Omental fat pad (tissue), 4 donors: ENCODE data around the gene NTM. TPM values are rescaled to one million over a fixed set of nuclear protein-coding genes. Genes with fewer than 3 reads are reported as not detected.

Experiments used
- ATAC-seq: fragments of 150-250 bp; one replicate; pipeline ENCODE4 v1.9.1; 2016; ENCODE audit warnings: mild to moderate bottlenecking, moderate library complexity; ENCODE audit not compliant: low FRiP score
- DNase-seq: peaks from one replicate; pipeline ENCODE4 v3.0.0-alpha.2; 2019; ENCODE audit warnings: low spot score
- CTCF ChIP-seq, 3 donors: fragments of 450-650 bp; IDR thresholded peaks; one replicate each; pipeline ENCODE4 v1.5.1; 2016 to 2017; ENCODE audit warnings: antibody characterized with exemption in 3 of 3, mild to moderate bottlenecking in 3 of 3, moderate library complexity in 2 of 3
- total RNA-seq, 4 donors: library from RNA; depleted of rRNA; stranded (reverse); fragments of >200 nt; gene quantifications; one replicate each; pipeline ENCODE4 v1.1.0, GENCODE V29; 2016

The NTM gene
- total RNA-seq, 4 donors from 2014 or later = 0.56 to 5.5 (median 2.4) TPM

GRCh38 chr11:132072858-132073211 lies 702.4 kb downstream of the NTM start:
- TF ChIP-seq CTCF (IDR thresholded peaks at IDR 0.05) = no peak
- DNase-seq (no peak), ATAC-seq (no peak)

DNA sequence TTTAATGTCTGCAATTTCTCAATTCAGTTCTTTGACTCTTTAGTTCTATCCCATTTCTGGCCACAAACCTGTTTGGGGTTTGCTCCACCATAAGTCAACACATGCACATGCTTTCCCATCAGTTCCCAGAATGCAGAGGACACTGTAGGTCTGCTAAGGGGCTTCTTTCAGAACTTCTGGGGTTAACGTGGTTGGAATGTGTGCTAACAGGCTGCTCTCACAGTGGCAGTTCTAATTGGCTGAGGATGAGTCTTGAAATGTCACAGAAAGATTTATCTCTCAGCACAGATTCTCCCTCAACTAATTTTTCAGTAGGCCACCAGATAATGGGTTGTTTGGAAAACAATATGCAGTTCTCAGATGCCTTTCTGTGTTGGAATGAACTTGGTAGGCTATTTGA lies 703.4 kb downstream of the NTM start:
- no peak for DNase-seq
- TF ChIP-seq CTCF (IDR thresholded peaks at IDR 0.05) = no peak
- no peak for ATAC-seq

DNA sequence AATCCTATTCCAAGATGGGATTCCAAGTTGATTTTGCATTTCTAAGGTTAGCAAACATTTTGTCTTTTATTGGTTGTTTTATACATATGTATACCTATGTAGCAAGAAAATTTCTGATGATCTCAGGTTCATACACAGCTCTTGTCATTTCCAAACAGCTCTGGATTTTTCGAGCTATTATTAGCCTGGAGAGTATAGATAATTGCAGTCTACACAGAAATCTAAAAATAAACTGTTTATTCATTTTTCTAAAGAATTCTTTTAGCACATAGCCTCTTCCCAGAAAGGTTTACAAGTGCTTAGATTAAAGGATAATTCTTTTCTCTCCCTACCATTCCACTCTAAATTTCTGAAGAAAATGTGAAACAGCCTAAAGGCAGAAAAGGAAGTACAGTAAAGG lies 705.0 kb downstream of the NTM start:
- no peak for ATAC-seq
- no peak for TF ChIP-seq CTCF (IDR thresholded peaks at IDR 0.05)
- DNase-seq = no peak

- no peak for ATAC-seq
- DNase-seq = no peak
- TF ChIP-seq CTCF (IDR thresholded peaks at IDR 0.05) = no peak
Observed at GRCh38 chr11:132077416-132077815, 707.0 kb downstream of the NTM start.

GRCh38 chr11:132078264-132079076 lies 708.1 kb downstream of the NTM start:
- no peak for DNase-seq
- no peak for ATAC-seq
- no peak for TF ChIP-seq CTCF (IDR thresholded peaks at IDR 0.05)

- no peak for TF ChIP-seq CTCF (IDR thresholded peaks at IDR 0.05)
- ATAC-seq = no peak
- DNase-seq = no peak
Observed at GRCh38 chr11:132080127-132080526, 709.7 kb downstream of the NTM start.

DNA sequence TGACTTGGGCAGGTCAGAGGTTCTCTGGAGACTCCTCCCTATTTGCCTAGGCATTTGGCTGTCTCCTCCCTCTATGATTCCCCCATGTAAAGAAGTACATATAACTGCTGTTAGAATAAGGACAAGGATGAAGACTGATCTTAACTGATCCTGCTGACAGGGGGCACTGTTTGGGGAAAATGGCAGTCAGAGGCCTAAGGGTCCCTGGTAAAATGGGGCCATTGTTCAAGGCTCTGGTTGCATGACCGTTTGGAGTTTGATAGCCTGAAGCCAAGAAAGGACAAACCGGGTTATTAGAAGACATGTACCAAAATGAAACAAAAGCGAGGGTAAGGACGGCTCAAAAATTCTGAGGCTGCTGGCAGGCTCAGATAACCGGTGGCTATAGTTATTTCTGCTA lies 712.2 kb downstream of the NTM start:
- no peak for TF ChIP-seq CTCF (IDR thresholded peaks at IDR 0.05)
- DNase-seq = no peak
- ATAC-seq = no peak
